Measurements from ENCODE around the gene SYNDIG1L.

Gene SYNDIG1L

DNA sequence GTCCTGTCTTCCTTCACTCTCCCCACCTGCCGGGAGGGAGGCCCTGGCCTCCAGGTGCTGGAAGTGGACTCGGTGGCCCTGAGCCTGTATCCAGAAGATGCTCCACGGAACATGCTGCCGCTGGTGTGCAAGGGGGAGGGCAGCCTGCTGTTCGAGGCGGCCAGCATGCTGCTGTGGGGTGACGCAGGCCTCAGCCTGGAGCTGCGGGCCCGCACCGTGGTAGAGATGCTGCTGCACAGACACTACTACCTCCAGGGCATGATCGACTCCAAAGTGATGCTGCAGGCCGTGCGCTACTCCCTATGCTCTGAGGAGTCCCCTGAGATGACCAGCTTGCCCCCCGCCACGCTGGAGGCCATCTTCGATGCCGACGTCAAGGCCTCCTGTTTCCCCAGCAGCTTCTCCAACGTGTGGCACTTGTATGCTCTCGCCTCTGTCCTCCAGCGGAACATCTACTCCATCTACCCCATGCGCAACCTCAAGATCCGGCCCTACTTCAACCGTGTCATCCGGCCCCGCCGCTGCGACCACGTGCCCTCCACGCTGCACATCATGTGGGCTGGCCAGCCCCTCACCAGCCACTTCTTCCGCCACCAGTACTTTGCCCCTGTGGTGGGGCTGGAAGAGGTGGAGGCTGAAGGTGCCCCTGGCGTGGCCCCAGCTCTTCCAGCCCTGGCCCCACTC is 69.0 kb downstream of the SYNDIG1L start:
- no peak for DNase-seq

All from NCI-H1694 (cell line).